Measurements from ENCODE around the gene SAMD8.
A peak's percentile ranks its signal among the peaks of the same experiment; 100 is the strongest.

DNA sequence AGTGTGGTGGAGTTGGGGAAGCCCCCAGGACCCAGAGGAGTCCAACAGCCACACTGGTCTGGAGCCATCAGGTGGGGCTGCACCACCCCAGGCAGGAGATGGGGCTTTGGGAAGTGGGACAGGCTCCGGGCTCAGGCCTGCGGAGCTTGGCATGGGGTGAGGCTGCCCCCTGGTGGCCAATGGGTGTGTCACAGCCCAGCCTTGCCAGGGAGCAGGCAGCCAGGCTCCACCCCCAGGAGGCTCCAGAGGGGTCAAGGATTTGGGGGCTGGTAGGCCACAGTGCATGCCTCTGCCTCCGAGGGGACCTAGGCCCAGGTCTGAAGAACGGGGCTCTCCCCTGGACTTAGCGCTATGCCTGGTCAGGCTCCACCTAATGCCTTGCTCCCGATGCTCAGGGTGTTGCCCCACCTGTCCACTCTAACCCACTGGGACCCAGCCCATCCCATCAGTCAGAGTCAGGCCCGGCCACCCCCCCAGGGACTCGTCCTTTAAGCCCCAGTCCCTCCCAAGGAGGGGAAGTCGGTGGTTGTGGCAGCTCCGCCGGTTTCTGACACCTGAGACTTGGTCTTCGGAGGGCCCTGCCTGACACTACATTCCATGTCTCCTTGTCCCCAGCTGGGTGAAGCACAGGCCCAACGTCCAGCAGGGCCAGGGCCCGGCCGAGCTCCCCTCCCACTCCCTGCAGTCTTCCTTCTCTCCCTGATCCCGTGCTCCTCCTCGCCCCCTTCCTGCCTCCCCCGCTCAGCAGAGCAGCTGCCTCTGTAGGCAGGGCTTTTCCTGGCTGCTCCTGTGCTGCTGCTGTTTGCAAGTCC lies 11.3 kb upstream of the SAMD8 start:
- TF ChIP-seq, protein P1, sequence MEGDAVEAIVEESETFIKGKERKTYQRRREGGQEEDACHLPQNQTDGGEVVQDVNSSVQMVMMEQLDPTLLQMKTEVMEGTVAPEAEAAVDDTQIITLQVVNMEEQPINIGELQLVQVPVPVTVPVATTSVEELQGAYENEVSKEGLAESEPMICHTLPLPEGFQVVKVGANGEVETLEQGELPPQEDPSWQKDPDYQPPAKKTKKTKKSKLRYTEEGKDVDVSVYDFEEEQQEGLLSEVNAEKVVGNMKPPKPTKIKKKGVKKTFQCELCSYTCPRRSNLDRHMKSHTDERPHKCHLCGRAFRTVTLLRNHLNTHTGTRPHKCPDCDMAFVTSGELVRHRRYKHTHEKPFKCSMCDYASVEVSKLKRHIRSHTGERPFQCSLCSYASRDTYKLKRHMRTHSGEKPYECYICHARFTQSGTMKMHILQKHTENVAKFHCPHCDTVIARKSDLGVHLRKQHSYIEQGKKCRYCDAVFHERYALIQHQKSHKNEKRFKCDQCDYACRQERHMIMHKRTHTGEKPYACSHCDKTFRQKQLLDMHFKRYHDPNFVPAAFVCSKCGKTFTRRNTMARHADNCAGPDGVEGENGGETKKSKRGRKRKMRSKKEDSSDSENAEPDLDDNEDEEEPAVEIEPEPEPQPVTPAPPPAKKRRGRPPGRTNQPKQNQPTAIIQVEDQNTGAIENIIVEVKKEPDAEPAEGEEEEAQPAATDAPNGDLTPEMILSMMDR (IDR thresholded peaks at IDR 0.05): peak; percentile 92 to 98 (median 96)
- peak in 1 of 2 donors; percentile 19 for TF ChIP-seq POLR2A (IDR thresholded peaks at IDR 0.05)

Measured in Peyer's patch (tissue), 4 donors.